Stomach smooth muscle (tissue), 2 donors: ENCODE measurements around the gene CAMKMT.

Experiments used
- H3K27ac ChIP-seq: one replicate; pipeline ENCODE4 v1.7.0; 2013; ENCODE audit warnings: mild to moderate bottlenecking, low read length, inconsistent platforms
- H3K27me3 ChIP-seq, 2 donors: one replicate each; pipeline ENCODE4 v1.7.0; 2013; ENCODE audit warnings: low read length in 2 of 2; ENCODE audit not compliant: insufficient read depth in 2 of 2, control insufficient read depth in 1 of 2
- H3K36me3 ChIP-seq, 2 donors: one replicate each; pipeline ENCODE4 v1.7.0; 2013; ENCODE audit warnings: low read length in 2 of 2; ENCODE audit not compliant: control insufficient read depth in 2 of 2, insufficient read depth in 2 of 2
- H3K4me1 ChIP-seq: one replicate; pipeline ENCODE4 v1.7.0; 2013; ENCODE audit warnings: low read length; ENCODE audit not compliant: control insufficient read depth, insufficient read depth
- H3K4me3 ChIP-seq, 2 donors: one replicate each; pipeline ENCODE4 v1.7.0; 2013; ENCODE audit warnings: low read length in 2 of 2
- H3K9ac ChIP-seq, 2 donors: one replicate each; pipeline ENCODE4 v1.7.0; 2013; ENCODE audit warnings: low read length in 2 of 2, mild to moderate bottlenecking in 1 of 2
- H3K9me3 ChIP-seq, 2 donors: one replicate each; pipeline ENCODE4 v1.7.0; 2013; ENCODE audit warnings: low read length in 2 of 2; ENCODE audit not compliant: control insufficient read depth in 2 of 2
- donor health status: healthy.
- donor health status: Pancreatic carcinoma.

CAMKMT gene

GRCh38 chr2:44616667-44617155 is 255.0 kb downstream of the CAMKMT start:
- H3K9me3 ChIP-seq: no peaks in the 10 kb centered on the region
- H3K9ac ChIP-seq: no peak overlapping the region
- no peaks in the 10 kb centered on the region for H3K4me1 ChIP-seq
- H3K27ac ChIP-seq: no peak overlapping the region
- no peaks in the 10 kb centered on the region for H3K27me3 ChIP-seq
- H3K4me3 ChIP-seq: no peak overlapping the region
- H3K36me3 ChIP-seq: no peaks in the 10 kb centered on the region

GRCh38 chr2:44618251-44619023 is 256.7 kb downstream of the CAMKMT start:
- no peak overlapping the region for H3K9ac ChIP-seq
- H3K36me3 ChIP-seq: no peaks in the 10 kb centered on the region
- H3K9me3 ChIP-seq: no peaks in the 10 kb centered on the region
- no peak overlapping the region for H3K4me3 ChIP-seq
- H3K27ac ChIP-seq: no peak overlapping the region
- no peaks in the 10 kb centered on the region for H3K4me1 ChIP-seq
- no peaks in the 10 kb centered on the region for H3K27me3 ChIP-seq

- Histone ChIP-seq H3K4me3 (no peak overlapping the region), H3K9ac (no peak overlapping the region), H3K27ac (no peak overlapping the region), H3K36me3 (no peaks in the 10 kb centered on the region), H3K27me3 (no peaks in the 10 kb centered on the region), H3K4me1 (no peaks in the 10 kb centered on the region), H3K9me3 (no peaks in the 10 kb centered on the region)
These were observed 258.6 kb downstream of the CAMKMT start for GRCh38 chr2:44620189-44620990.

- Histone ChIP-seq H3K4me3 (no peak overlapping the region), H3K27ac (no peak overlapping the region), H3K9me3 (no peaks in the 10 kb centered on the region), H3K4me1 (no peaks in the 10 kb centered on the region), H3K9ac (no peak overlapping the region), H3K36me3 (no peaks in the 10 kb centered on the region), H3K27me3 (no peaks in the 10 kb centered on the region)
These were observed 262.0 kb downstream of the CAMKMT start for GRCh38 chr2:44623622-44624351.

- H3K9me3 ChIP-seq: peaks cover 0 to 2% of the 10 kb centered on the region in 2 donors
- no peaks in the 10 kb centered on the region for H3K27me3 ChIP-seq
- H3K4me1 ChIP-seq: no peaks in the 10 kb centered on the region
- H3K27ac ChIP-seq: no peak overlapping the region
- H3K36me3 ChIP-seq: no peaks in the 10 kb centered on the region
- H3K4me3 ChIP-seq: no peak overlapping the region
- H3K9ac ChIP-seq: no peak overlapping the region
These were observed 266.6 kb downstream of the CAMKMT start for GRCh38 chr2:44628297-44628696.

GRCh38 chr2:44632931-44633689 is 271.4 kb downstream of the CAMKMT start:
- peaks cover 0 to 2% of the 10 kb centered on the region in 2 donors for H3K9me3 ChIP-seq
- no peak overlapping the region for H3K9ac ChIP-seq
- no peak overlapping the region for H3K4me3 ChIP-seq
- H3K27ac ChIP-seq: no peak overlapping the region
- no peaks in the 10 kb centered on the region for H3K36me3 ChIP-seq
- no peaks in the 10 kb centered on the region for H3K27me3 ChIP-seq
- no peaks in the 10 kb centered on the region for H3K4me1 ChIP-seq

GRCh38 chr2:44635725-44636124 is 274.0 kb downstream of the CAMKMT start:
- no peak overlapping the region for H3K4me3 ChIP-seq
- no peaks in the 10 kb centered on the region for H3K4me1 ChIP-seq
- H3K27me3 ChIP-seq: no peaks in the 10 kb centered on the region
- no peaks in the 10 kb centered on the region for H3K36me3 ChIP-seq
- peaks cover 0 to 2% of the 10 kb centered on the region in 2 donors for H3K9me3 ChIP-seq
- no peak overlapping the region for H3K9ac ChIP-seq
- no peak overlapping the region for H3K27ac ChIP-seq

- Histone ChIP-seq H3K36me3 (no peaks in the 10 kb centered on the region), H3K9ac (no peak overlapping the region), H3K9me3 (no peaks in the 10 kb centered on the region), H3K27ac (no peak overlapping the region), H3K4me3 (no peak overlapping the region), H3K27me3 (no peaks in the 10 kb centered on the region), H3K4me1 (no peaks in the 10 kb centered on the region)
These were observed 276.9 kb downstream of the CAMKMT start for GRCh38 chr2:44638649-44639048.

GRCh38 chr2:44639399-44639798 is 277.7 kb downstream of the CAMKMT start:
- Histone ChIP-seq H3K27me3 (no peaks in the 10 kb centered on the region), H3K9ac (no peak overlapping the region), H3K9me3 (no peaks in the 10 kb centered on the region), H3K36me3 (no peaks in the 10 kb centered on the region), H3K4me3 (no peak overlapping the region), H3K4me1 (no peaks in the 10 kb centered on the region), H3K27ac (no peak overlapping the region)
